ENCODE results near the gene MBTPS1.
A peak's percentile ranks its signal among the peaks of the same experiment; 100 is the strongest.

Gene MBTPS1

GRCh38 chr16:84139628-84140258 is 23.0 kb upstream of the MBTPS1 start:
- no peak for TF ChIP-seq CTCF (IDR thresholded peaks at IDR 0.05)
- H3K4me3 Mint-ChIP-seq = peak overlapping the region; percentile 81
- H3K36me3 Mint-ChIP-seq (ENCODE audit: low read depth) = peaks cover 41% of the 10 kb centered on the region
- peaks cover 81% of the 10 kb centered on the region for H3K4me1 Mint-ChIP-seq
- peak overlapping the region; percentile 78 for H3K27ac Mint-ChIP-seq
- peaks cover 29% of the 10 kb centered on the region for H3K9me3 Mint-ChIP-seq
- DNase-seq = no peak
- H3K27me3 Mint-ChIP-seq (ENCODE audit: low read depth, poor library complexity) = no peaks in the 10 kb centered on the region

GRCh38 chr16:84138824-84139627 is 22.3 kb upstream of the MBTPS1 start:
- peaks cover 25% of the 10 kb centered on the region for H3K9me3 Mint-ChIP-seq
- no peaks in the 10 kb centered on the region for H3K27me3 Mint-ChIP-seq (ENCODE audit: low read depth, poor library complexity)
- H3K27ac Mint-ChIP-seq = peak overlapping the region; percentile 78
- H3K4me3 Mint-ChIP-seq = peak overlapping the region; percentile 81
- no peak for DNase-seq
- H3K4me1 Mint-ChIP-seq = peaks cover 84% of the 10 kb centered on the region
- peaks cover 49% of the 10 kb centered on the region for H3K36me3 Mint-ChIP-seq (ENCODE audit: low read depth)
- TF ChIP-seq CTCF (IDR thresholded peaks at IDR 0.05) = no peak

GRCh38 chr16:84138500-84138823 is 21.7 kb upstream of the MBTPS1 start:
- peaks cover 22% of the 10 kb centered on the region for H3K9me3 Mint-ChIP-seq
- H3K4me3 Mint-ChIP-seq = peak overlapping the region; percentile 81
- no peak for TF ChIP-seq CTCF (IDR thresholded peaks at IDR 0.05)
- H3K36me3 Mint-ChIP-seq (ENCODE audit: low read depth) = peaks cover 52% of the 10 kb centered on the region
- no peak overlapping the region for H3K27ac Mint-ChIP-seq
- H3K4me1 Mint-ChIP-seq = peaks cover 84% of the 10 kb centered on the region
- H3K27me3 Mint-ChIP-seq (ENCODE audit: low read depth, poor library complexity) = no peaks in the 10 kb centered on the region
- no peak for DNase-seq

- peak overlapping the region; percentile 23 for H3K4me3 Mint-ChIP-seq
- H3K4me1 Mint-ChIP-seq = peaks cover 81% of the 10 kb centered on the region
- H3K9me3 Mint-ChIP-seq = peaks cover 17% of the 10 kb centered on the region
- H3K36me3 Mint-ChIP-seq (ENCODE audit: low read depth) = peaks cover 50% of the 10 kb centered on the region
- H3K27ac Mint-ChIP-seq = no peak overlapping the region
- DNase-seq = no peak
- no peaks in the 10 kb centered on the region for H3K27me3 Mint-ChIP-seq (ENCODE audit: low read depth, poor library complexity)
- no peak for TF ChIP-seq CTCF (IDR thresholded peaks at IDR 0.05)
Measured at GRCh38 chr16:84137769-84138357, 21.1 kb upstream of the MBTPS1 start.

GRCh38 chr16:84137287-84137686 is 20.5 kb upstream of the MBTPS1 start:
- H3K27ac Mint-ChIP-seq = no peak overlapping the region

More at GRCh38 chr16:84137287-84137686, 20.5 kb upstream of the MBTPS1 start:
- TF ChIP-seq CTCF (IDR thresholded peaks at IDR 0.05) = no peak
- H3K4me3 Mint-ChIP-seq = peak overlapping the region; percentile 40
- no peaks in the 10 kb centered on the region for H3K27me3 Mint-ChIP-seq (ENCODE audit: low read depth, poor library complexity)
- peaks cover 85% of the 10 kb centered on the region for H3K4me1 Mint-ChIP-seq
- peaks cover 50% of the 10 kb centered on the region for H3K36me3 Mint-ChIP-seq (ENCODE audit: low read depth)
- peak; percentile 42 for DNase-seq
- peaks cover 12% of the 10 kb centered on the region for H3K9me3 Mint-ChIP-seq
